Measurements from ENCODE around the gene PTK6. TPM values are rescaled to one million over a fixed set of nuclear protein-coding genes. Genes with fewer than 3 reads are reported as not detected.

Gene PTK6
- total RNA-seq, 1 donor from 2014 or later: 4.2 TPM

DNA sequence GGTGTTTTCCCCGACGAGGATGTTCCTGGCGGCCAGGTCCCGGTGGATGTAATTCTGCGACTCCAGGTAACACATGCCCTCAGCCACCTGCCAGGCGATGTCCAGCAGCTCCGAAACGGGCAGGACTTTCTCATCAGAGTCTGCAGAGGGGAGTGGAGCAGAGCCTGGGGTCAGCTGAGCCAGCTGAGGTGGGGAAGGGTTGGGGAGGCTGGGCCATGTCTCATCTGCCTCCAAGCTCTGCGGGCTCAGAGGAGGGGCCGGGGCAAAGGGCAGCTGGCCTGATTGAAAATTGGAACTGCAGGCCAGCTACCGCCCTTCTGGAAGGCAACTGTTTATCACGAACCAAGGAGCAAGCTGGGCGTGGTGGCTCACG is 6.4 kb downstream of the PTK6 start:
- TF ChIP-seq, protein P1, sequence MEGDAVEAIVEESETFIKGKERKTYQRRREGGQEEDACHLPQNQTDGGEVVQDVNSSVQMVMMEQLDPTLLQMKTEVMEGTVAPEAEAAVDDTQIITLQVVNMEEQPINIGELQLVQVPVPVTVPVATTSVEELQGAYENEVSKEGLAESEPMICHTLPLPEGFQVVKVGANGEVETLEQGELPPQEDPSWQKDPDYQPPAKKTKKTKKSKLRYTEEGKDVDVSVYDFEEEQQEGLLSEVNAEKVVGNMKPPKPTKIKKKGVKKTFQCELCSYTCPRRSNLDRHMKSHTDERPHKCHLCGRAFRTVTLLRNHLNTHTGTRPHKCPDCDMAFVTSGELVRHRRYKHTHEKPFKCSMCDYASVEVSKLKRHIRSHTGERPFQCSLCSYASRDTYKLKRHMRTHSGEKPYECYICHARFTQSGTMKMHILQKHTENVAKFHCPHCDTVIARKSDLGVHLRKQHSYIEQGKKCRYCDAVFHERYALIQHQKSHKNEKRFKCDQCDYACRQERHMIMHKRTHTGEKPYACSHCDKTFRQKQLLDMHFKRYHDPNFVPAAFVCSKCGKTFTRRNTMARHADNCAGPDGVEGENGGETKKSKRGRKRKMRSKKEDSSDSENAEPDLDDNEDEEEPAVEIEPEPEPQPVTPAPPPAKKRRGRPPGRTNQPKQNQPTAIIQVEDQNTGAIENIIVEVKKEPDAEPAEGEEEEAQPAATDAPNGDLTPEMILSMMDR (IDR thresholded peaks at IDR 0.05): no peak
- intact Hi-C loops (cut with DNase I): no loop called here
- no peak overlapping the region for H3K27ac ChIP-seq

DNA sequence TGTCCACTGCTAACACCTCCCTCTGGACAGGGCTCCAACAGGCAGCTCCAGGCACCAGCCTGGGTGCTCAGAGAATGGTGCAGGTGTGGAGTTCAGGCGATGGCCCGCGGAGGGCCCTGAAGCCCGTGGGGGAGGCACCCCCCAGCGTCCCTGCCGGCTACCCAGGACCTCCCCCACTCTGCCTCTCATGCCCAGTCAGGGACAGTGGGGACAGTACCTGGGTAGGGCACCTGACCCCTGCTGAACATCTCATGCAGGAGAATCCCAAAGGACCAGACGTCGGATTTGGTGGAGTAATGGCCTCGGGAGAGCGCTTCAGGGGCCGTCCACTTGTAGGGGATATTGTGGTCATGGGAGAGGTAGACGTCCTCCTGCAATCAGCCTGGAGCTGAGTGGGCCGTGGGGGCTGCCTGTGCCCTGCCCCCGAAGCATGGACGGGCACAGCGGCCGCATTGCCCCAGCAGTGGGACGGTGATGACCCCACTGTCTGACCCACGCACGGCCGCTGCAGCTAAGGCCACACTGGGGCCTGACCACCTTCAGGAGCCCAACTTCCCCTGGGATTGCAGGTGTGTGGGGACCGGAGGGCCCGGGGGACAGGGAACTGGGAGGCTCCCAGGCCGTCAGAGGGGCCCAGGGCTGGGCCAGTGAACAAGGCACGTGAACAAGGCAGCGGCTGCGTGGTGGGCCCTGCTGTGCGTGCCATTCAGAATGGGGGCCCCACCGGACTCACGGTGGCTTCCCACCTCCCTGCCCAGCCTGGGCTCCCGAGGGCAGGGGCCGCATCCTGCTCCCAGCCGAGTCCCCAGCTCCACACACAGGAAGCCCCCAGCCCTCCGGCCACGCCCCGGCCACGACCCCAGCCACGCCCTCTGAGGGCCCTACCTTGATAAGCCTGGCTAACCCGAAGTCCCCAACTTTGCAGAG is 7.1 kb downstream of the PTK6 start:
- DNase-seq (no peak), ATAC-seq (peak in 1 of 2 donors; percentile 4)
- TF ChIP-seq, protein P1 (IDR thresholded peaks at IDR 0.05): no peak
- H3K27me3 ChIP-seq (ENCODE audit: low read depth): peaks cover 4% of the 10 kb centered on the region
- H3K27ac ChIP-seq: no peak overlapping the region
- no peak overlapping the region for H3K4me3 ChIP-seq
- H3K36me3 ChIP-seq: no peaks in the 10 kb centered on the region
- H3K9me3 ChIP-seq: no peaks in the 10 kb centered on the region
- intact Hi-C loops (cut with DNase I): no loop called here
- peaks cover 14% of the 10 kb centered on the region for H3K4me1 ChIP-seq

More for the DNA sequence above, 6.4 kb downstream of the PTK6 start:
- no peak for ATAC-seq
- Histone ChIP-seq H3K36me3 (no peaks in the 10 kb centered on the region), H3K9me3 (no peaks in the 10 kb centered on the region), H3K27me3 (ENCODE audit: low read depth) (peaks cover 6% of the 10 kb centered on the region), H3K4me3 (no peak overlapping the region), H3K4me1 (peaks cover 15% of the 10 kb centered on the region)
- DNase-seq: no peak

DNA sequence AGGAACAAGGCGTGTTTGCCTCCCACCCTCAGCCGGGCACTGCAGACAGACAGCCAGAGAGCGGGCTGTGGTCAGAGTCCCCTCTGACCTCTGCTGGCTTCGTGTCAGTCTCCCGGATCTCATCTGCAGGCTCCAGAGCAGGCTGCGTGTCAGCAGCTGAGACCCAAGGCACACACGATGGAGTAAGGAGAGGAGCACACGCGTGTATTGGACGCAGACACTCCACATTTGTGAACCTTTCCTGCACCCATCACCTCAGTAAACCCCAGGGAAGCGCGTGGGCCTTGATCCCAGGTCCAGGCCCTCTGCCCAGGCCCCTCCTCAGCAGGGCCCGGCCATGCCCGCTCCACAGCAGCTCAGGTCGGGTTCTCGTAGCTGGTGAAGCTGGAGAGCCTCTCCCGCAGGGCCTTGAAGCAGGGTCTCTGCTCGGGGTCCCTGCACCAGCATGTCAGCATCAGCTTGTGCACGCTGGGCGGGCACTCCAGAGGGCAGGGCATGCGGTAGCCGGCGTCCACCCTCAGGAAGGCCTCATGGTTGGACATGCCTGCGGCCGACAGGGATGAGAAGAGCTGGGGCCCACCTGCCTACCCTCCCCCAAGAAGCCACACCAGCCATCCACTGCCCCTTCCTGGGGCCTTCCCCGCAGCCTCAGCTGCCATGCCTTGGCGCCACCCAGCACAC is 7.9 kb downstream of the PTK6 start:
- Histone ChIP-seq H3K27ac (no peak overlapping the region), H3K27me3 (ENCODE audit: low read depth) (no peaks in the 10 kb centered on the region), H3K4me3 (no peak overlapping the region), H3K36me3 (no peaks in the 10 kb centered on the region), H3K9me3 (no peaks in the 10 kb centered on the region), H3K4me1 (peaks cover 8% of the 10 kb centered on the region)
- TF ChIP-seq, protein P1 (IDR thresholded peaks at IDR 0.05): no peak
- ATAC-seq: peak in 1 of 2 donors; percentile 2
- DNase-seq: no peak
- intact Hi-C loops (cut with DNase I): no loop called here

- no peak for DNase-seq
- no peak overlapping the region for H3K27ac ChIP-seq
- no peaks in the 10 kb centered on the region for H3K27me3 ChIP-seq (ENCODE audit: low read depth)
- ATAC-seq: no peak
- H3K4me1 ChIP-seq: peaks cover 10% of the 10 kb centered on the region
- no peaks in the 10 kb centered on the region for H3K9me3 ChIP-seq
- TF ChIP-seq, protein P1 (IDR thresholded peaks at IDR 0.05): no peak
- no peak overlapping the region for H3K4me3 ChIP-seq
- intact Hi-C loops (cut with DNase I): no loop called here
- peaks cover 16% of the 10 kb centered on the region for H3K36me3 ChIP-seq
Observed at GRCh38 chr20:63527184-63527583, 10.0 kb downstream of the PTK6 start.

DNA sequence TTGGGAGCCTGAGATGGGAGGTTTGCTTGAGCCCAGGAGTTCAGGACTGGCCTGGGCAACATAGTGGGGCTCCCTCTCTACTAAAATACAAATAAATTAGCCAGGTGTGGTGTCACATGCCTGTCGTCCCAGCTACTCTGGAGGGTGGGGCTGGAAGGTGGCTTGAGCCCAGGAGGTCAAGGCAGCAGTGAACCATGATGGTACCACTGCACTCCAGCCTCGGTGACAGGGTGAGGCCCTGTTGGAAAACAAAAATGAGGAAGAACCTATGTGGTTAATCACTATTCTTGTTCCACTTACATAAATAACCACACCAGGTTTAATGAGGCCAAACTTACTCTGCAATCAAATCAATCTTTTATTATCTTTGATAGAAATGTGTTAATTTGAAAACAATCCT is 11.2 kb downstream of the PTK6 start:
- H3K9me3 ChIP-seq: no peaks in the 10 kb centered on the region

More for the DNA sequence above, 11.2 kb downstream of the PTK6 start:
- Histone ChIP-seq H3K27me3 (ENCODE audit: low read depth) (no peaks in the 10 kb centered on the region), H3K27ac (no peak overlapping the region), H3K36me3 (peaks cover 19% of the 10 kb centered on the region), H3K4me3 (no peak overlapping the region), H3K4me1 (peaks cover 21% of the 10 kb centered on the region)
- DNase-seq (no peak), ATAC-seq (no peak)
- intact Hi-C loops (cut with DNase I): no loop called here
- TF ChIP-seq, protein P1 (IDR thresholded peaks at IDR 0.05): no peak
